ENCODE results near the gene HEPACAM2. TPM values are rescaled to one million over a fixed set of nuclear protein-coding genes. Genes with fewer than 3 reads are reported as not detected.

The HEPACAM2 gene
- total RNA-seq, 4 donors from 2014 or later: not detected

GRCh38 chr7:93212881-93213280 is 13.4 kb downstream of the HEPACAM2 start:
- Histone ChIP-seq H3K36me3 (no peaks in the 10 kb centered on the region), H3K27me3 (no peaks in the 10 kb centered on the region), H3K4me1 (no peaks in the 10 kb centered on the region), H3K27ac (replicated peaks in 1 of 4) (no peak overlapping the region), H3K9me3 (no peaks in the 10 kb centered on the region), H3K4me3 (no peak overlapping the region)
- WGBS: 35% methylated on average over 1 of the region's 1 CpG
- intact Hi-C loops (cut with DNase I): no loop called here
- no peak for TF ChIP-seq CTCF (IDR thresholded peaks at IDR 0.05)
- no peak for TF ChIP-seq POLR2A (IDR thresholded peaks at IDR 0.05; ENCODE audit: low read depth)
- no peak for TF ChIP-seq POLR2AphosphoS5 (IDR thresholded peaks at IDR 0.05)
- TF ChIP-seq EP300 (IDR thresholded peaks at IDR 0.05): no peak
- no peak for DNase-seq (ENCODE audit: extremely low spot score)

- intact Hi-C loops (cut with DNase I): no loop called here
- 65% methylated on average over 5 of the region's 5 CpGs for WGBS
- Histone ChIP-seq H3K36me3 (no peaks in the 10 kb centered on the region), H3K4me1 (no peaks in the 10 kb centered on the region), H3K27ac (replicated peaks in 1 of 4) (no peak overlapping the region), H3K9me3 (no peaks in the 10 kb centered on the region), H3K27me3 (no peaks in the 10 kb centered on the region), H3K4me3 (no peak overlapping the region)
- no peak for DNase-seq (ENCODE audit: extremely low spot score)
- TF ChIP-seq POLR2AphosphoS5 (IDR thresholded peaks at IDR 0.05) (no peak), EP300 (IDR thresholded peaks at IDR 0.05) (no peak), CTCF (IDR thresholded peaks at IDR 0.05) (no peak), POLR2A (IDR thresholded peaks at IDR 0.05; ENCODE audit: low read depth) (no peak)
Measured at GRCh38 chr7:93211228-93211818, 14.9 kb downstream of the HEPACAM2 start.

GRCh38 chr7:93205046-93205445 is 21.2 kb downstream of the HEPACAM2 start:
- Histone ChIP-seq H3K27ac (replicated peaks in 1 of 4) (no peak overlapping the region), H3K9me3 (no peaks in the 10 kb centered on the region), H3K4me3 (no peak overlapping the region), H3K4me1 (no peaks in the 10 kb centered on the region), H3K36me3 (no peaks in the 10 kb centered on the region), H3K27me3 (no peaks in the 10 kb centered on the region)
- TF ChIP-seq POLR2AphosphoS5 (IDR thresholded peaks at IDR 0.05) (no peak), POLR2A (IDR thresholded peaks at IDR 0.05; ENCODE audit: low read depth) (no peak), CTCF (IDR thresholded peaks at IDR 0.05) (no peak), EP300 (IDR thresholded peaks at IDR 0.05) (no peak)
- intact Hi-C loops (cut with DNase I): no loop called here
- WGBS: 72% methylated on average over 2 of the region's 2 CpGs
- DNase-seq (ENCODE audit: extremely low spot score): no peak

GRCh38 chr7:93203496-93203895 is 22.8 kb downstream of the HEPACAM2 start:
- 100% methylated on average over 3 of the region's 3 CpGs for WGBS
- H3K27me3 ChIP-seq: no peaks in the 10 kb centered on the region
- TF ChIP-seq EP300 (IDR thresholded peaks at IDR 0.05) (no peak), CTCF (IDR thresholded peaks at IDR 0.05) (no peak)

GRCh38 chr7:93202594-93203250 is 23.5 kb downstream of the HEPACAM2 start:
- Histone ChIP-seq H3K4me1 (no peaks in the 10 kb centered on the region), H3K27me3 (no peaks in the 10 kb centered on the region), H3K9me3 (no peaks in the 10 kb centered on the region), H3K4me3 (no peak overlapping the region), H3K27ac (replicated peaks in 1 of 4) (no peak overlapping the region), H3K36me3 (no peaks in the 10 kb centered on the region)
- intact Hi-C loops (cut with DNase I): no loop called here
- no peak for DNase-seq (ENCODE audit: extremely low spot score)
- TF ChIP-seq CTCF (IDR thresholded peaks at IDR 0.05) (no peak), POLR2AphosphoS5 (IDR thresholded peaks at IDR 0.05) (no peak), EP300 (IDR thresholded peaks at IDR 0.05) (no peak), POLR2A (IDR thresholded peaks at IDR 0.05; ENCODE audit: low read depth) (no peak)
- 57% methylated on average over 5 of the region's 5 CpGs for WGBS

More at GRCh38 chr7:93203496-93203895, 22.8 kb downstream of the HEPACAM2 start:
- no peaks in the 10 kb centered on the region for H3K9me3 ChIP-seq
- DNase-seq (ENCODE audit: extremely low spot score): no peak
- no peaks in the 10 kb centered on the region for H3K4me1 ChIP-seq
- H3K27ac ChIP-seq (replicated peaks in 1 of 4): no peak overlapping the region
- H3K36me3 ChIP-seq: no peaks in the 10 kb centered on the region
- H3K4me3 ChIP-seq: no peak overlapping the region
- intact Hi-C loops (cut with DNase I): no loop called here
